NCI-H1105 treated with DMSO at 0.1 percent for 48 hours (cell line): Measurements from ENCODE around the gene TMEM175.
"Not testable (repeated sequence)": the region's sequence is repeated elsewhere in the genome, so short reads cannot be mapped to it uniquely, and the experiment has no call there.

Source experiments
- DNase-seq: peaks from one replicate; lab custom pipeline; 2025; lab: John Stamatoyannopoulos, UW

Gene TMEM175

DNA sequence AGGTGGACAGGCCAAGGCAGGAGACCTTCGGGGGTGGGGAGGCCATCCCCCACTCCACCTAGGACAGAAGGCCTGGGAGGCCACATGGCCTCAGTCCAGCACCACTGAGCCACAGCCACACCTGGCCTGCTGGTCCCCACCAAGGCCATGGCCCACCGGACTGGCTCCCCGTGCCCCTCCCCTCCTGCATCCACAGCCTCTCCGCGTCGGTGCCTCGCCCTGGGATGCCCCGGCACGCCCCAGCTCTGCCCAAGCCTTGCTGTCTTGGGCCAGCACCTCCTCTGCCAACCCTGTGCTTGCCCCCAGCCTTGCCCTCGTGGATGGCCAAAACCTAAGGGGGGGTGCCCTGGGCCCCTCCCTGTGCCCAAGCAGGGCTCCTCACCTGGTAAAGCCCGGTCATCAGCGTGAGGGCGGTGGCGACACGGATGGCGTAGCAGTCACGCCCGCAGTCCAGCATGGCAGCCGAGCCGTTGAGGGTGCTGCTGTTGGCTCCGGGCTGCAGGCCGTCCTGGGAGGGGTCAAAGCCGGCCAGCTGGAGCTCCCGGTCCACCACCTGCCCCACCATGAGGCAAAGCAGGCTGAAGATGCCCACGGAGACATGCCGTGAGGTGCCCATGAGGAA is 58.6 kb downstream of the TMEM175 start:
- no peak for DNase-seq

DNA sequence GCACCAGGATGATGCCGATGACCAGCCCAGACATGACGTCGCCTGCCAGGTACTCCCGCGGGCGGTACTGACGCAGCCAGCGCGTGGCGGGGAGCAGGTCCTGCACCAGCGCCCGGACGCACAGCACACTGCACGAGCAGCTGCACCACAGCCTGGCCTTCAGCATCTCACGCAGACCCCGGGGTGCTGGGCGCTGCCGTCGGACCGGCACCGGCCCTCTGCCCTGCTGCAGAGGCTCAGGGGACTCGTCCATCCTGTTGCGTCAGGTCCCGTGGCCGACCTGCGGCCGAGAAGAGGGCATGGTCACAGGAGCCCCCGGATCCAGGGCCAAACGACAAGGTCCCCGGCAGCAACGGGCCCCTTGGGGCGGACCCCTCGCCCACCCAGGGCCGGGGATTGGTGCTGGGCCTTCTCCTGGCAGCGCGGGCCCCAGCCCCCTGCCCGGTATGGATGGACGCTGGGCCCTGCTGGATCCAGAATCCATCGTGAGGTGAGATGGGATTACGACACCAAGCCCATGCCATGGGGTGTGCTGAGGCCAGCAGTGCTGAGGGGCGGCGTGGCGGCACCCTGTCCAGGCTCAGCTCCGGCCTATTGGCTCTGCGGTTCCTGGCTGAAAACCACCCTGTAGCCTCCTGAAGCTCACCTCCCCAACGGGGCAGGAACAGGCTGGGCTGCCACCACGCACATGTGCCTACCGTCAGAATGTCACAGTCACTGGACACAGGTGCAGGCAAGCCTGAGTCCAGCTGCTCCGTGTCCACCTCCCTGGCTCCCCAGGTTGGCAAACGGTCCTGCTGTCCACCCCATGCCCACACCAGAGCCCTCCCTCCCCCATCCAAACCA is 59.4 kb downstream of the TMEM175 start:
- no peak for DNase-seq

DNA sequence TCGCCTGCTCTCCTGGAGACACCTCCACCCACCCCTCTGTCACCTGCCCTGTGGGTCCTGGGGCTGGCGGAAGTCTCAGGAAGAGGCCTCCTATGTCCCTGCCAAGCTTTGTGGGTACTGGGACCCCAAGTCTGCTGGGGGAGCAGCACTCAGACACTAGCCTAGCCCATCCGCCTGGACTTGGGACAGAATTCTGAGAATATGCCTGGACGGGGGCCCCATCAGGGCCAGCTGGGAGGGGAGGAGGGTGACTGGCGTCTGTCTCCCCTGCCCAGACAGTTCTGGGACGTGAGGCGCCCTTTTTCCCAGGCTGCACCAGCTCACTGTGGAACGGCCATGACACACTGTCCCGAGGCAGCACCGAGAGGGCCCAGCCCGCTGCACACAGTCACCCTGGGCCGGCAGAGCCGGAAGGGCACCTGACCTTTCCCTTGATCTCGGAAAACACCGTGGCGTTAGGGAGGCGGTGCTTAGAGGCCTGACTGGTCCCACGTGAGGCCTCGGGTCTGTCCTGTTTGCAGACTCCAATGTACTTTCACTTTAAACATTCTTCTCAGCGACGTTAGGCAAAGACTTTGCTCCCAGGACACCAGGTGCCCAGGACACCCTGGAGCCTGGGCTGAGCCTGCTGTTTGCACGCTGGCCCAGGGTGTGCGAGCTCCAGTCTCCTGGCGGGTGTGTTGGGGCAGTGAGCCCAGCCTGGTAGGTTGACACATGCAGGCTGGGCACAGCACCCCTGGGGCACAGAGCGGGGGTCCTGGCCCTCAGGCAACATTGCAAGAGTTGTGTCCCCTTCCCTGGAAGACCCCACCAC is 60.2 kb downstream of the TMEM175 start:
- no peak for DNase-seq

DNA sequence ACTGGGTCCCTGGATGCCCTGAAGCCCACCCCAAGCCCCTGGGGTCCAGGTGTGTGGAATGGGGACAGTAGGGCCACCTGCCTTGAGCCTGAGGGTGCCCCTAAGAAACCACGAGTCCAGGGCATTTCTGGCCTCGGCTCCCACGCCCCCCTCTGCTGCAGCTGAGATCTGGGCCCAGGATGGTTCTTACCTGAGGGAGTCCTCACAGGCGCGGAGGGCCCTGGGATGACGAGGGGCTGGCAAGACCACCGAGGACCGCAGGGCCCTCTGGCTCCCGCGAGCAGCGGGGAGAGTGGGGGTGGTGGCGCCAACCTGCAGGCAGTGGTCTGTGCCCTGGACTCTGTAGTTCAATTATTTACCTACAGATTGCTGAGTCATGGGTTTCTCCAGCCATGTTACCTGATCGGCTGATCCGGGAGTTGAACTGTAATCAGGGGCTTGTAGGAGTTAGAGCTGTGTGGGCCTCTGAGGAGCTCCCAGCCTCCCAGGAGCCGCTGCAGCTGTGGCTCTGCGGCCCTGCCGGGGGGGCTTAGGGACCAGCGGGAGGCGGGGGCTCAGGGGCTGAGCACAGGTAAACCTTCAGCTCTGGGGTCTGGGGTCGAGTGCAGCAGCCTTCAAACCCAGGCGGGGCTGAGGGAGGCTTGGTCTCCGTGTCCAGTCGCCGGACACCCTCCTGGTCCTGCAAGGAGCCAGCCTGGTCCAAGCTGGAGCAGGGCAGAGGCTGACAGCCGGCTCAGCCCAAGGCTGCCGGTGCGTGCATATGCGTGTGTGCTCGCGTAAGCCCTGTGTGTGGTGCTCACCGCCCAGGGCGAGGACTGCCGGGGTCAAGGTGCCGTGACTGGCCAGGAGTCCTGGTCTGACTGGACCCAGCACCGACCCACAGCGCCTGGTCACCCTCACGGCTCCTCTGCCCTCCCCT is 61.1 kb downstream of the TMEM175 start, which contains the start of gene SLC26A1:
Gene SLC26A1 (minus strand): TSS at position 294 of the 919 bp plus-strand sequence. CDS start 1,701 bp downstream, outside the sequence.
- no peak for DNase-seq

DNA sequence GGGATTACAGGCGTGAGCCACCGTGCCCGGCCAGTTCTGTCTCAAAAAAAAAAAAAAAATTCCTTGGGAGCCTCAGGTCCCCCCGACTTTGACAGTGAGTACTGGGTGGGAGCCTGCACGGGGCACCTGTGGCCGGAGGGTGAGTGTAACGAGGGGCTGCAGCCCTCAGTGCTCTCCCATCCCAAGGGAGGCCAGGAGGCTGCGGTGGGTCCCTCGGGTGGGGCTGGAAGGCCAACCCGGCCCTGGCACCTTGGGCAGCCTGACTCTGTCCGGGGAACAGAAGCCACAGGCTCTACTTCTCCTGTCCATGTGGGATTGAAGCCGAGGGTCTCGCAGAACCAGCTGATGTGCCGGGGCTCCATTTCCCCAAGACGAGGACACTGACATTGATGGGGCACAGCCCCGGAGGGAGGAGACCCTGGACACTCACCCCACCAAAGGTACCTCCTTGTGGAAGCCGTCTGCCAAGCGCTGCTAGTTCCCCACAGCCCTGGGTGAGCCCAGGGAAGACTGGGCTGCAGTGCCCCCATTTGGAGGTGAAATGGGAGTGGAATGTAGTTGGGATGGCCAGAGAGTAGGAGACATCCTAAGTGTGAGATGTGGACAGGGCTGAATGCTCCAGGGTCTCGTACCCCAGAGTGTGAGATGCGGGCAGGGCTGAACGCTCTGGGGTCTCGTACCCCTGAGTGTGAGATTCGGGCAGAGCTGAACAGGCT is 63.2 kb downstream of the TMEM175 start:
- no peak for DNase-seq

DNA sequence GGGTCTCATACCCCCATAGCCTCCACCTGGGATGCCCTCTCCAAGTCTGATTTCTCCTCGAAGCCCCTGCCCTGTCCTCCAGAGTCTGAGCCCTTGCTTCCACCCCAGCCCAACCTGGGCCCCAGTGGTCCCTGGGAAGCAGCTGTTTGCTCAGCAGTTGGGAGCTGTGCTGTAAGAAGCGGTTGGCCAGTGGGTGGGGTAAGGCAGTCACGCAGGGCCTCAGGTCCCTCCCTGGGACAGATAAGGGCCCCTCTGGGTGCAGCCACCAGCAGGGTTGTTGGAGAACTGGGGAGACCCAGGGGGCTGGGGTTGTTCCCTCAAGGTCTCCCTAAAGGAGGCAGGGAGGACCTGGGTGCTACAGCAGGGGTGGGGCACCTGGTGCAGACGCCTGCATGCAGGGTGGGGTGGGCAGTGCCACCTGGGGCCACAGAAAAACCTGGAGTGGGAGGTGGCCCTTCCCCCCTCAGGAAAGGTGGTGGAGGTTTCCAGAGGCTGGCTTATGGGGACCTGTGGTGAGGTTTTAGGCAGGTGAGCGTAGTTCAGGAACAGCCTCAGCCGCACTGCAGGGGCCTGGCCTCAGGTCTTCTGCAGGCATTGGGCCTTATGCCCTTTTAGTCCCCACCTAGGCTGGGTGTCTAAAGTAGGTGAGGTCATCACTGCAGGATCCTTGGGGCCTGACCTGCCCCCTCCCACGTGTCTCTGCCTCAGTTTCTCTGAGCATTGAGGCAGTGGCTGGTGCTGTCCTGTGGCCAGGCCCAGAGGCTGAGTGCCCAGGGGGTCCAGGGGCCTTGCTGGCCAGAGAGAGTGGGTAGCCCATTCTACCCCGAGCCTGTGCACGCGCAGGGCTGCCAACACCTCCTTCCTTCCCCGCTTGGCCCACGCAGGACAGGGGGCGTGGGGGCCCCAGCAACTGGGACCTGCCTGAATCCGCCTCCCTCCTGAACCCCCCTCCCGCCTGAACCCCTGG is 64.1 kb downstream of the TMEM175 start:
- DNase-seq: no peak

- no peak for DNase-seq
Measured at GRCh38 chr4:996997-997374, 64.7 kb downstream of the TMEM175 start.

- no peak for DNase-seq
Measured at GRCh38 chr4:997375-998071, 65.3 kb downstream of the TMEM175 start.

GRCh38 chr4:998096-998691 is 65.9 kb downstream of the TMEM175 start:
- DNase-seq: no peak

GRCh38 chr4:999240-999863 is 67.1 kb downstream of the TMEM175 start:
- not testable (repeated sequence) for DNase-seq

DNA sequence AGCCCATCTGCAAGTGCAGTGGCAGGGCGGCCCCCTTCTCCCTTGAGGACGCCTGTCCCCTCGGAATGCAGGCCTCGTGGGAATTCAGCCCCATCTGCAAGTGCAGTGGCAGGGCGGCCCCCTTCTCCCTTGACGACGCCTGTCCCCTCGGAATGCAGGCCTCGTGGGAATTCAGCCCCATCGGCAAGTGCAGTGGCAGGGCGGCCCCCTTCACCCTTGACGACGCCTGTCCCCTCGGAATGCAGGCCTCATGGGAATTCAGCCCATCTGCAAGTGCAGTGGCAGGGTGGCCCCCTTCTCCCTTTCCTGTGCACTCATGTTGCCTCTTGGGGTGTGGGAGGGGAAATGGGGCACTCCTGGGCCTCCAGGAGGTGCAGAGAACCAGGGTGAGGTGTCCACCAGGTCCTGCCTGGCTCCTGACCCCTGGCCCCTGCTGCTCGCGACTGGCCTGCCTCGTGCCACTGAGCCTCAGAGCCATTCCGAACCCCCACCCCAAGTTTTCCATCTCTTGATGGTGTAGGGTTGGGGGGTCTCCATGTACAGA is 67.7 kb downstream of the TMEM175 start:
- no peak for DNase-seq

DNA sequence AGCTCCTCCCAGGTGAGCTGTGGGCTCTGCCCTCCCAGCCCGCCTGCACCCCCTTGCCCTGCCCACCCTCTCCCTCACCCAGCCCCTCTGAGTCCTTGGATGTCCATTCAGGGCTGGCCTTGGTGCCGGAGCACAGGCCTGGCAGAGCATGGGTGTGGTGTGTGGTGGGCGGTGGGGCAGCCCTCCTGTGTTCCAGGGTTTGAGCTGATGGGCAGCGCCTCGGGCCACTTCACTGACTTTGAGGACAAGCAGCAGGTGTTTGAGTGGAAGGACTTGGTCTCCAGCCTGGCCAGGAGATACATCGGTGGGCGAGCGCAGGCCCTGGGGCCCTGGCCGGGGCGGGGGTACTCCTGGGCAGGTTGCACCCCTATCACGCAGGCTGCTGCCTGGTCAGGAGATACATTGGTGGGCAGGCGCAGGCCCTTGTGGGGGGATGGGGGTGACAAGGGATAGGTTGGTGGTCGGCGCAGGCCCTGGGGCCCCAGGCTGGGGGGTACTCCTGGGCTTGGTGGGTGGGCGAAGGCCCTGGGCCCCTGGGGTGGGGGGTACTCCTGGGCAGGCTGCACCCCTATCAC is 68.5 kb downstream of the TMEM175 start:
- no peak for DNase-seq

DNA sequence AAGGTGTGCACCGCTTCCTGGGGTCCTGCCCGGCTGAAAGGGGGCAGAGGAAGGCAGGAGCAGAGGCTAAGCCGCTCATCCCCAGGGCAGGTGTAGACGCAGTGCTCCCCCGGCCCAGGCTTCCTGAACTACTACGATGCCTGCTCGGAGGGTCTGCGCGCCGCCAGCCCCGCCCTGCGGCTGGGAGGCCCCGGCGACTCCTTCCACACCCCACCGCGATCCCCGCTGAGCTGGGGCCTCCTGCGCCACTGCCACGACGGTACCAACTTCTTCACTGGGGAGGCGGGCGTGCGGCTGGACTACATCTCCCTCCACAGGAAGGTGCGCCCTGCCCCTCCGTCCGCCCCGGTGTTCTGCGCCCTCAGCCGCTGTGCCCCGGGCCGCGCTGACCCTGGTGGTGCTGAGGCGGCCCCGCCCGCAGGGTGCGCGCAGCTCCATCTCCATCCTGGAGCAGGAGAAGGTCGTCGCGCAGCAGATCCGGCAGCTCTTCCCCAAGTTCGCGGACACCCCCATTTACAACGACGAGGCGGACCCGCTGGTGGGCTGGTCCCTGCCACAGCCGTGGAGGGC is 69.4 kb downstream of the TMEM175 start:
- DNase-seq: no peak

DNA sequence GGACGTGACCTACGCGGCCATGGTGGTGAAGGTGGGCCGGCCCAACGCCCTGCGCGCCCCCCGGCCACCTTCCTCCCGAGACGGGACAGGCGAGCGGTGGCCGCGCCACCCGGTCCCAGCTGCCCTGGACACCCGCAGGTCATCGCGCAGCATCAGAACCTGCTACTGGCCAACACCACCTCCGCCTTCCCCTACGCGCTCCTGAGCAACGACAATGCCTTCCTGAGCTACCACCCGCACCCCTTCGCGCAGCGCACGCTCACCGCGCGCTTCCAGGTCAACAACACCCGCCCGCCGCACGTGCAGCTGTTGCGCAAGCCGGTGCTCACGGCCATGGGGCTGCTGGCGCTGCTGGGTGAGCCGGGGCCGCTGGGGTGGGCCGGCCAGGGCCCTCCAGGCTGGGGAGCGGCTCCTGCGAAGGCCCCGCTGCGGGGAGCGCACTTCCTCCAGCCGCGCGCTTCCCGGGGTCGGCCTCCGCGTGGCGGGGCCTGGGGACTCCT is 69.9 kb downstream of the TMEM175 start:
- DNase-seq: no peak

DNA sequence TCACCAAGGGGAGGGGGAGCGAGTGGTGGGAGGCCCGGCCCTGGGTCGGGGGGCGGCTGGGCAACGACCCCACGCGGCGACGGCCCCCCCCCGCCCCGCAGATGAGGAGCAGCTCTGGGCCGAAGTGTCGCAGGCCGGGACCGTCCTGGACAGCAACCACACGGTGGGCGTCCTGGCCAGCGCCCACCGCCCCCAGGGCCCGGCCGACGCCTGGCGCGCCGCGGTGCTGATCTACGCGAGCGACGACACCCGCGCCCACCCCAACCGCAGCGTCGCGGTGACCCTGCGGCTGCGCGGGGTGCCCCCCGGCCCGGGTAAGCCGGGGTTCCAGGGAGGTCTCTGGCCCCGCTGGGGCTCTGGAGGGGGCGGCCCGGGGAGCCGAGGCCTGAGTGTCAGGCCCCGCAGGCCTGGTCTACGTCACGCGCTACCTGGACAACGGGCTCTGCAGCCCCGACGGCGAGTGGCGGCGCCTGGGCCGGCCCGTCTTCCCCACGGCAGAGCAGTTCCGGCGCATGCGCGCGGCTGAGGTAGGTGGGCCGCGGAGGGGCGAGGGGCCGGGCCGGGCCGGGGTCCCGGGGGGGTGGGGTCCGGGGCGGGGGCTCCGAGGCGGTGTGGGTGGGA is 70.5 kb downstream of the TMEM175 start:
- no peak for DNase-seq

DNA sequence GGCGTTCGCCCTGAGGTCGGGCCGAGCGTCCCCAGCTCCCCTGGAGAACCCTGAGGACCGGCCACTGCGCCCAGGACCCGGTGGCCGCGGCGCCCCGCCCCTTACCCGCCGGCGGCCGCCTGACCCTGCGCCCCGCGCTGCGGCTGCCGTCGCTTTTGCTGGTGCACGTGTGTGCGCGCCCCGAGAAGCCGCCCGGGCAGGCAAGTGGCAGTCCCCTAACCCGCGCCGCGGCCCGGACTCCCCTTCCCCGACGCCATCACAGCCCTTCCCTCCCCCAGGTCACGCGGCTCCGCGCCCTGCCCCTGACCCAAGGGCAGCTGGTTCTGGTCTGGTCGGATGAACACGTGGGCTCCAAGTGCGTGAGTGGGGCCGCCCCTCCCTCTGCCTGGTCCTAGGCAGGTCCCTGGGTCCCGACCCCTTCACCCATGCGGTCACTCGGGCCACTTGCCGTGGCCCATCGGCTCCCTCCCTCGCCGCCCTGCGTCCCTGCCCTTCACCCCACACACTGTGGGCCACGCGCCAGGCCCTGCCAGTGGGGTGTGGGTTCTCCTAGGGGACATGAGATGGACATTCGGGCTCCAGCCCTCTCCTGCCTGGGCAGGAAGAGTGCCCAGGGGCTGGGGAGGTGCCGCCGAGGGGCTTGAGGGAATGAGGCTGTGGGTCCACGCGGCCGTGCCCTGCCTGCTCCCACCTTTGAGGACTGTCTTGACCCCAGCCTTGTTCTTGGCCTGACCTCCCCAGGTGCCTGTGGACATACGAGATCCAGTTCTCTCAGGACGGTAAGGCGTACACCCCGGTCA is 71.2 kb downstream of the TMEM175 start:
- DNase-seq: no peak
